Fibroblast of upper back skin (primary cell): Measurements from ENCODE around the gene AGO3.
"Not testable (repeated sequence)": the region's sequence is repeated elsewhere in the genome, so short reads cannot be mapped to it uniquely, and the experiment has no call there.

Experiments used
- DNase-seq: peaks from one replicate; pipeline ENCODE4 v3.0.0-alpha.2; 2013

AGO3 gene

DNA sequence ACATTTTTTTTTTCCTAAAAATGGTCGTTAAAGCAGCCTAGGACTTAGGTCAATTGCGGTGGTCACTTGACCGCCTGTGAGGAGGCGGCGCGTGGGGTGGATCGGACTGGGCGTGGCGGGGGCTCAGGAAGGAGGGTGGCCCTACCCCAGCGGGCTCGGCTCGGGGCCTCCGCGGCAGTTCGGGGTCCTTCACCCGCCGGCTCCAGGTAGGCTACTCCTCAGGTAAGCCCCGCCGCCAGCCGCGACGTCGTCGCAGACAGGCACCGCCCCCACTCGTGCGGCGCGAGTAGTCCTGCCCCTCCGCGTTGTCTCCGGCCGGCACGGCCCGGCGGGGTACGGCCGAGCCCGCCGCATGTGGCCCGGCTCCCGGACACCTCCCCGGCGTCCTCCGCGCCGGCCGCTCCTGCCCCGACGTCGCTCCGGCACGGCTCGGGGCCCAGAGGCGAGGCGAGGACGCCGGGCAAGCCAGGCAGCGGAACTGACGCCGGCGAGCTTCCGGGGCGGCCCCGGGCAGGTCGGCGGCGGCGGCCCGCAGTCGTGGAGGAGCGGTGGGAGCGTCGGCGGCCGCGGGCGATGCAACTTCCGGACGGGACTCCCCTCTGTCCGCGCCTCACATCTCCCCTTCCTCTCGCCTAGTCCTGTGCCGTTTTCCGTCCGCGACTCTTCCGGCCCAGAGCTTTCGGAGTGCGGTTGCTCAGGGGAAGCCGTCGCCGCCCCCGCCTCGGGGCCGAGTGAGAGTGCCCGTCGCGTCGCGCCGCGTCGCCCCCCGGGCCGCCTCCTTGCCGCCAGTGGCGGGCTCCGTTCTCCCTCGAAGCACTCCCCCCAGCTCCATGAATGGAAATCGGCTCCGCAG is at the start of gene AGO3:
TSS of gene AGO3 (plus strand) at position 513 of the 853 bp plus-strand sequence. CDS start at position 835, 322 bp downstream.
- DNase-seq, result peak; percentile 78

DNA sequence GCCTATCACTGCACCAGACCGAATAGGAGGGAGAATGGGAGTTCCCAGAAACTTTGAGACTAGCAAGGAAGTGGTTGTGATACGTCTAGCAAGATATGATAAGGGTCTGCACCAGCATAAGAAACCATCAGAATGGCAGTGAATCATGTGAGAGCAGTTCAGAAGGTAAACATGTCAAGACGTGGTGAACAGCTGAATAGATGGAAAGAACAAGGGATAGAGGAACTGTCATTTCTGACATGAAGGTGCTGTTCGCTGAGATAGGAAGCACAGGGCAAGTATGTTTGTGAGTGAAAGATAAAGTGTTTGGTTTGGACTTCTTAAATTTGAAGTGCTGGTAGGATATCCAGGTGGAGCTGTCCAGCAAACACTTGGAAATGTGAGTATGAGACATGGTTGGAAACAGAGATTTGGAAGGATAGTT is 49.0 kb upstream of the AGO3 start:
- no peak for DNase-seq

DNA sequence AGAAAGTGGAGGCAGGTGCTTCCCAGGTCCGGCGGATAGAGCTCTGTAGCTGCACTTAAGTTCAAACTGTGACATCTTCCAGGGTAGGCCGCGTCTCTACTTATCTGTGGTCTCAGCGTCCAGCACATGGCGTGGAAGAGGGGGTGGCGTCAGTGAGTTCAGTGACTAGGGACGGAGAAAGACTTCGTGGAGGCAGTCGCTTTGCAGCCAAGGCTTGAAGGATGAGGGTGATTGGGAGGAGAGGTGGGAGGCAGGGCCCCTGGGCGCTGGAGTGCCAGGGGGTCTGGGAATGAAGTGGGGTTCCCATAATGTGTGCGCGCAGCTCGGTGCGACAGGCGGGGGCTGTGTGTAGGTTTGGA is 48.3 kb upstream of the AGO3 start:
- DNase-seq, result no peak

DNA sequence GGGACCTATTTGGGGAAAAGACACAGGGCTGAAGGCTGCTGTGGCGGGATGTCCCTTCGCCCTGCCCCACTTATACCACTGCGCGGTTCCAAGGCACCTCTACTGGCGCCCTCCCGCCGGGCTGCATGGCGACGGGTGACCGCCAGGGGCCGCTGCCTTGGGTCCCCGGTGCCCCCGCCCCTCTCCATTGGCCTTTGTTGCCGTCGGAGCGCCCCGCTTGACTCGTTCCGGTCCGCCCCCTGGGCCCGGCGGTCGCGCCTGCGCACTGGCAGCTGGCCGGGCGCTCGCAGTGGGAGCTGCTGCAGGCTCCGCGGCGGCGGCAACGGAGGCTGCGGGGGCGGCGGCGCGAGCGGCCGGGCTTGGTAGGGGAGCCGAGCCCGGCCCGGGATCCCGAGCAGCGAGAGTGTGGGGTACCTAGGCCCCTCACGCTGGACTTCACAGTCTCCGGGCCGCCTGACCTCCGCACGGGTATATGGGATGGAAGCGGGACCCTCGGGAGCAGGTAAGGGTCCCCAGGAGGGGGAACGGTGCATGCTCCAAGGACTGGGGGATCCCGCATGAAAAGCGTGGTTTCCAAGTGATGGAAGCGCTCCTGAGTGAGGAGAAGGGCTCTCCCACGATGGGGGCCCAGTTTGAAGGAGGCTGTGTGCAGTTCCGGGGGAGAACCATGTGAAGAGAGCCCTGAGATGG is 47.8 kb upstream of the AGO3 start, which contains the start of gene AGO1:
TSS of gene AGO1 (plus strand) at position 265 of the 690 bp plus-strand sequence. CDS start at position 478, 213 bp downstream.
- peak; percentile 92 for DNase-seq

DNA sequence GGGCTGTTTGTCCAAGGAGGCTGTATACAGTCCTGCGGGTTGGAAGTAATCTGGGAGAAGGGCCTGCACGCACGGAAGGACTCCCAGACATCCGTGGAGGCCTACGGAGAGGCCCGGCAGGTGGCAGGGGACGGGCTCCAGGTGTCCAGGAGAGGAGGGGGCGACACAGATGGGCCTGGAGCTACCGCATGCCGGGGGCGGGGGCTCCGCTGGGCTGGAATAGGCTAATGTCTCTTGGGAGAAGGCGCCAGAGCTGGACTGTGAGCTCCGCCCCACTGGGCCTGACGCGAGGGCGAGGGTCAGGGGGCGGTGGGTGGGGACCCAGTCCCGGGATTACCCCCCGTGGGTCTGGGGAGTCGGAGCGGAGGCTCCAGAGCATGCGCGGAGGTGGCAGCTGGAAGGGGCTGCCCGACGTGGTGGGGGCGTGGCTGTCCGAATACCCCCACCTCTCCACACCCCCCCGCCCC is 47.2 kb upstream of the AGO3 start:
- DNase-seq, result peak; percentile 20

DNA sequence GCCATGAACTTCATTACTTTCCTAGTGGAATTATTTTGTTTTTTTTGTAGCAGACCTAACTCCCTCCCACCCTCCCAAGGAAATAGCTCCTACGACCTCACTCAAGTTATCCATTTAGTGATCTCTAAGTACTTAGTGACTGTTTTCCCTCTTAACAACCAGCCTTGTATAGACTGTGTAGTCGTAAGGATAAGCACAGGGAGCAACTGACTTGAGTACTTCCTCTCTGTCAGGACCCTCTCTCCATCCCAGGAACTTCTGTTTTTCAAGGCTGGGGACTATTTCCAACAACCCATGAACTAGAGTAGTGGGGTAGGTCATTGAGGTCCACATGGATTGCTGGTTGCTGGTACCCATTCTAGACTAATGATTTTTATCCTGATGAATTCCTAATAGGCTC is 46.0 kb upstream of the AGO3 start:
- no peak for DNase-seq

DNA sequence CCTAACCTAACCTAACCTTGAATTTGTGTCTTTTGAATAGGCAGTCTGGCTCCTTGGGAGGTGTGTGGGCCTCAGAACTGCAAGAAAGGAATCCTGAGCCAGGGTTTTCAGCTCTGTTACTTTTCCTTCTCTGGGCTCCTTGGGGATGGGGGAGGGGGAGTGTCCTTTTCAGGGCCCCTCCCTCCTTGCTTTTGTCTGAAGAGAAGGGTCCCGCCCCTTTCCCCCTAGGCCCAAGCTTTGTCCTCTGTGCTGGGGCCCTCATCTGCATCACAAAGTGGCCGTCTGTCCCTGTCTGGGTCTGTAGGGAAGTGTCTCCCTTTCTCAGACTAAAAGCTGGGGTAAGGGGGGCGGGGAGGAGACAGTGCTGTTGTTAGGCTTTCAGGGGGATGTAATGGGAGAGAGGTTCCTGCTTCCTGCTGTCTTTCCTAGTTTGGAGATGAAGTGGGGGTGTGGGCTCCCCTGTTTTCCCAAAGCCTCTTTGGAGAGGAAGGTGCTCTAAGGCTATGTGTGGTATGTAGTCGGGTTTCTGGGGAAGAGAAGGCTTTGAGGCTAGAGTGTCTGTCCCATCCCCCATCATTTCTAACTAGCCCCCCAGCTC is 44.8 kb upstream of the AGO3 start:
- no peak for DNase-seq

DNA sequence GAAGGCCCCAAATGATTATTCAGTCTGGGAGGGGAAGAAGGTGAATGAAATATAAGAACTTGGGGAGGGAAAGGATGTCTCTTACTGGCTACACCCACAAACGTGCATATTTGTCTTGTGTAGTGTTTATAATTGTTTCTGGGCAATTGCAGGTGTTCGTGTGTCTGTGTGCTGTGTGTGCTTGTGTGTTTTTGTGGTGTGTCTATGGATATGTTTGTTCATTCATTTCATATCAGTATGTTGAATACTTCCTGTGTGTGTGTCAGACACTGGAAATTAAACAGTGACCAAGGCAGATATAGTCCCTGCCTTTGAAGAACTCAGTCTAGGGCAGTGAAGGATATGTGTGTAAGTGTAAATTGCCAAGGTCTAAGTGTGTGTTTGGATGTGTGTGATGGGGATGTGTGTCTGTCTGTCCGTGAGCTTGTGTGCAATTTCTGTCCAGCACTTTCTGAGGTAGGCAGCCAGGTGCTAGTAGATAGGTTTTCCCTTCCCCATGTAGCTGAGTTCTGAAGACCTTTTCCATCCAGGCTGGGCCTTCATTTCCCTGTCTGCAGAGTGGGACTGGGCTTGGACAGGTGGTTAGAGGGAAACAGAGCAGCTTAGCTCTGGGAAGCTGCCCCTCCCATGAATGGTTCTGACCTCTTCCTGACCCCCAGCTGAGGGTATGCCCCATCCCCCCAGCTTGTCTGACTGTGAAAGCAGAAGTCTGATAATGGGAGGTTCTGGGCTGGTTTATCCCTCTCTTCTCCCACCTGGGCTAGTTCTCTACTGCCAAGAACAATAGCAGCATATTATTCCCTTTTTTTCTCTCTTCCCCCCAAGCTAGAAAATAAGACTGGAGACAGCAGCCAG is 44.1 kb upstream of the AGO3 start:
- DNase-seq, result no peak

DNA sequence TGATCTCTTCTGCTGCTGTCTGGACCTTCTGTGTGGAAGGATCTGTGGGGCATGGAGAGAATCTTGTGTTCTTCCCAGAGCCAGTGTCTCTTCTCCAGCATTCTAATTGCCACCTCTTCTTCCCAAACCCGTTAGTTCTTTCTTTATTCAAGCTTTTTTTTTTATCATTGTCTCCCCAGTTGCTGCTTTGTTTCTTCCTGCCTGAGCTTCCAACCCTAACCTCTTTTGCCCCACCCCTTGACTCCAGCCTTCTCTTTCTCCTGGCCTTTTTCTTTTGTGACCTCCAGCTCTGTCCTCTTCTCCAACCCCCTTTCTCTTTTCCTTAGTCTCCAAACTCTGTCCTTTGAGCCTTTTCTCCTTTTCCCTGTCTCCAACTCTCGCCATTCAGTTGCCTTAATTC is 43.4 kb upstream of the AGO3 start:
- DNase-seq, result no peak

DNA sequence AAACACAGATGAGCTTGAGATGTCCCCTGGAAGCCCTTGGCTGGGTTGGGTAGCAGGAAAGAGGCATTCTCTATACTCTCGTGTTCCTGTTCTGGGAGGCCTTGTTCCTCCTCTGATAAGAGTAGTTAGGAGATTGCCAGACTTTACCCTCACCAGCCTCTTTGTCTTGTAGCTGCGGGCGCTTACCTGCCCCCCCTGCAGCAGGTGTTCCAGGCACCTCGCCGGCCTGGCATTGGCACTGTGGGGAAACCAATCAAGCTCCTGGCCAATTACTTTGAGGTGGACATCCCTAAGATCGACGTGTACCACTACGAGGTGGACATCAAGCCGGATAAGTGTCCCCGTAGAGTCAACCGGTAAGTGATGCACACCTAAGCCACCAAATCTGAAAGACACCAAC is 42.6 kb upstream of the AGO3 start:
- DNase-seq, result no peak

DNA sequence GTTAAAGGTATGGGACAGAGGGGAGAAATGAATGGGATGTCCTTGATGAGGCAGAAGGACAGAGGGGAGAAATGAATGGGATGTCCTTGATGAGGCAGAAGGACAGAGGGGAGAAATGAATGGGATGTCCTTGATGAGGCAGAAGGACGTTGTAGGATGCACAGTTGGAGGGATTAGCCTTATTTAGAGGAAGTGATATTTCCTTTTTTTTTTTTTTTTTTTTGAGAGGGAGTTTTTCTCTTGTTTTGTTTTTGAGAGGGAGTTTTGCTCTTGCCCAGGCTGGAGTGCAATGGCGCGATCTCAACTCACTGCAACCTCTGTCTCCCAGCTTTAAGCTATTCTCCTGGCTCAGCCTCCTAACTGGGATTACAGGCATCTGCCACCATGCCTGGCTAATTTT is 41.9 kb upstream of the AGO3 start:
- DNase-seq, result not testable (repeated sequence)

DNA sequence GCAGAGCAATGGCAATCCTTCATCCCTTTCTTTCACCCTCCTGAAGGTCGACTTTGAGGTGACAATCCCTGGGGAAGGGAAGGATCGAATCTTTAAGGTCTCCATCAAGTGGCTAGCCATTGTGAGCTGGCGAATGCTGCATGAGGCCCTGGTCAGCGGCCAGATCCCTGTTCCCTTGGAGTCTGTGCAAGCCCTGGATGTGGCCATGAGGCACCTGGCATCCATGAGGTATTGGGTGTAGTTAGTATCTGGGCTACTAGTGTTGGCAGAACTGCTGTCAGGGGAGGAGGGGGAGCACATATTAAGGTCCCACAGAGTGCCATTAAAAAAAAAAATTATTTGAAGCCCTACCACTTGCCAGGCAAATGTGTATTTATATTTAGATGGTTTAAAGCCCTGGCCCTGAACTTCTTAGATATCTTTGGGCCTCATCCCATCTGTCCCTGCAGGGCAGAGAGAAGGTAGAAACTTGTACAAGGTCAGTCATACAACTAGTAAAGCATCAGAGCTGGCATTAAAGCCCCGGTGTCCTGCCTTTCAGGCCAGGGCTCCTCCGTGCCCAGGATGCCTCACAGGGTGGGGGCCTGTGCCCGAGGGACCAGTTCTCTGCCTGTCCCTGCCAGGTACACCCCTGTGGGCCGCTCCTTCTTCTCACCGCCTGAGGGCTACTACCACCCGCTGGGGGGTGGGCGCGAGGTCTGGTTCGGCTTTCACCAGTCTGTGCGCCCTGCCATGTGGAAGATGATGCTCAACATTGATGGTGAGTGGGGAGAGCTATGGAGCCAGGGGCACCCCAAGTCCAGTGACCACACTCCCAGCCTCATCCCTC is 37.6 kb upstream of the AGO3 start:
- DNase-seq, result no peak

DNA sequence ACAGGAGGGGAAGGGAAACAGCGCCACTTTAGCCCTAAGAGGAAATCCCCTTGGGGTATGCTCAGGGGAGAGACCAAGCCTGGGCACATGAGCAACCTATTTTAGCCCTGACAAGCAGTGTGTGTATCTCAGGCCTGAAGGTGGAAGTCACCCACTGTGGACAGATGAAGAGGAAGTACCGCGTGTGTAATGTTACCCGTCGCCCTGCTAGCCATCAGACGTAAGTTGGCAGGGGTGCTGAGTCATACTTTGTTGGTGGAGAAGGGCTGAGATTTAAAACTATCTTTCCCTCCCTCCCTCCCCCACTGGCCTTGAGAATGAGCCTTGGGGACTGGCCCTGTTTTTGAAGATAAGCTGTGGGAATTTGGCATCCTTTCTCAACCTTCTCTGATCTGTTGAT is 36.7 kb upstream of the AGO3 start:
- no peak for DNase-seq

DNA sequence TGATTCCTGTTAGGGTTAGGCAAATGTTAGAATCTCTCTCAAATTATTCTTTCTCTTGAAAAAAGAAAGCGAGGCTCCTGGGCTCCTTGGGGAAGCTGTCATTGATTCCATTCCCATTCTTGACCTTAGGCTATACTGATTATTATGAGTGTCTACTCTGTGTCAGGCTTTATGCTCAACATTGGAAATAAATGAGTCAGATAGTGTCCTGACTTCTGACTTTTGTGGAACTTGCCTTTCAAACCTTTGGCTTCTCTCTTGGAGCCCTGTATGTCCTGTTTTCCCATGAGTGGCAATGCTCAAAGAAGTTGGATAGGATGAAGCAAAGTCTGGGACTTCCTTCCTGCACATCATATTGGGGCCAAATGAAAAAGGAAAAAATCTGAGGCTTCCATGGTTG is 36.2 kb upstream of the AGO3 start:
- no peak for DNase-seq

DNA sequence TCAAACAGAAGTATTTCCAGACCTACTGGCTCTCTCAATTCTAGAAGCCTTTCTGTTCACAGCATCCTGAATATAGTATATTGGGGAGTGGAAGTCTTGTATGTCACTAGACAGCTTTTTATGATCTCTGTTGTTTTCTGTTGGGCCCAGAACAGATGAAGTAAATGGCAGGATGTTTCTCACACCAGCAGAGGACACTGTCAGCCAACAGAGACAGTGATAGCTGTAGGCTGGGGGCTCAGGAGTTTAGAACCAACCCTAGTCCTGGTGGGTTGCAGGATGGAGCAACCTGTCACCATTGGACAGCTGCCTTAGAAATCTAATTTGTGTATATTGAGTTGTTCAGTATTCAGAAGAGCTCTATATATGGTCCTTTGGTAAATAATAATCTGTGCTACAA is 31.0 kb upstream of the AGO3 start:
- no peak for DNase-seq

DNA sequence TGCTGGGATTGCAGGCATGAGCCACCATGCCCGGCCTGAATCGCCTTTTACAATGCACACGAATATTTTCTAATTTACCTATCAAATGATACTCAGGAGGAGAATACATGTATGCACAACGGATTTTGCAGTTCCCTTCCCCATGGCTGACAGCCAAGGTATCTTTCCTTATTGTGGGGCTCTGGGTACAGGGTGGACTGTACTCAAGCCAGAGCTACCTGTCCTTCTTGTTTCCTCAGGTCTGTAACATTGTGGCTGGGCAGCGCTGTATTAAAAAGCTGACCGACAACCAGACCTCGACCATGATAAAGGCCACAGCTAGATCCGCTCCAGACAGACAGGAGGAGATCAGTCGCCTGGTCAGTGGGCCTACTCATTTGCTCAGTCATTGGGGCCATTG is 29.7 kb upstream of the AGO3 start:
- no peak for DNase-seq

DNA sequence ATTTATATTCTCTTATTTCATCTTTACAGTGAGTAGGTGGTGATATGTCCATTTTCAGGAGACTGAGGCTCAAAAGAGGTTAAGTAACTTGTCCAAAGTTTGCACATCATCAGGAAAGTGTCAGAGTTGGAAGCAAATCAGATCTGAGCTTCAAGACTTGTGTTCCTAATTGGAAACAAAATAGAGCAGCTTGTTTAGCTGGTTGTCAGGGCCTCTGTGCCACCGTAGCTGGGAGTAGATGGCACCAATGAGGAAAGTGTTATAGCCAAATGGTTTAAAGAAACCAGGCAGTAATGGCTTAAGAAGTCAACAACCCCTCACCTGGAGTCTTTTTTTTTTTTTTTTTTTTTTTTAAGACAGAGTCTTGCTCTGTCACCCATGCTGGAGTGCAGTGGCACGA is 28.2 kb upstream of the AGO3 start:
- DNase-seq, result no peak

DNA sequence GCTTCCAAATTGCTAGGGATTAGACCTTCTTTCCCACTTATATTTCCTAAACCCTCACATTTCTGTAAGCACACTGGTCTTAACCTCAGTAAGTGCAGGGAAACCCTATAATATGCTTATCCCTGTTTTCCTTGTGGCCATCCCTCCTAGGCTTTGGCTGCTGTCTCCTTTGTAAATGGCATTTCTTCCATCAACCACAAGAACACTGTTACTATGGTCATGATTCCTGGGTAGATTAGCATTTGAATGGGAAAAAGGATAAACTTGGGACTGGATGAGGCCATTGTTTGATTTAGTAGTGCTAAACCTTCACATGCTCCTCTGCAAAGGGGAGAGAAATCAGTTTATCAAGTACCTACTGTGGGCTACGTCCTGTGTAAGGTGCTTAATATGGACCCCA is 16.2 kb upstream of the AGO3 start:
- no peak for DNase-seq

DNA sequence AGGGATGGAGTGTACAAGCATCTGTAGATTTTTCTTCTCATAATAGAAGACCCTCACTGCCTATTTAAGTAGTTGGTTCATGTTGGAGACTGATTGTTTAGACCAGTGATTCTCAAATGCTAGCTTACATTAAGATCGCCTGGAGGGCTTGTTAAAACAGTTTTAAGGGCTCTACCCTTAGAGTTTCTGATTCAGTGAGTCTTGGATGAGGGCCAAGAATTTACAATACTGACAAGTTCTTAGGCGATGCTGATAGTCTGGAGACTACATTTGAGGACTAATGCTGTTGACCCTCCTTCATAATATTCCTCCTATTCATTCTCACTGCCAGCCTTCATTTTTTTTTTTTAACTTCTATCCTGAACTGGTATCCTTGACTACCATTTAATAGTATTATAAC is 15.2 kb upstream of the AGO3 start:
- DNase-seq, result peak; percentile 5

DNA sequence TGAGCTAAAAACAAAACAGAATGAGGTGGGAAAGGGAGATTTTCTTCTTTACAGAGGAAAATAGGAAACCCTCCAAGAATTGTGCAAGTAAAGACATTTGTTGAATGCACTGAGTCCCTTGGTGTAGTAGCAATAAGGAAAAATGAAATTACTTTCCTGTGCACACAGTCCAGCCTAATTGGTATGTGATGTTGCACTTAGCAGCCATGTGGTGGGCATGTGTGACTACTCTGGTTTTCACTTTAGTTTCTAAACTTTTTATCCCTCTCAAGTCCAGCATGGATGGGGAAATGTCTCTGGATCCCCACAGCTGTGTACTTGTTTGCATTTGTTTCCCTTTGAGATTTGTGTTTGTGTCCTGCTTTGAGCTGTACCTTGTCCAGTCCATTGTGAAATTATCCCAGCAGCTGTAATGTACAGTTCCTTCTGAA is 7.1 kb upstream of the AGO3 start:
- DNase-seq, result no peak

DNA sequence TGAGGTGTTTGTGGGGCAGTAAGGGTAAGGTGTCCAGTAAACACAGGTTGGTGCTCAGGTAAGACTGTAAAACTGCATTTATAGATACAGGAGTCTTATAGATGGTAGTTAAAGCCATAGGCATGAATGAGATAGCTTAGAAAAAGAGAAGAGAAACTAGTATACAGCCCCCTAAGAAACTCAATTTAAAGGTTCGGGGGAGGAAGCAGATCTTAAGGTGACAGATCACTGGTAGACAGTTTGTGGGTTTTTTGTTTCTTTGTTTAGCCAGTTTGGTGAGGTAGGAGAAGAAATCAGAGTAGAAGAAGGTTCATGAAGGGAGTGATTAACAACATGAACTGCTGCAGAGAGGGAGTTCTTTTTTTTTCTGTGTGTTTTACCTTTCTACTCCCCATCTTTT is 6.1 kb upstream of the AGO3 start:
- DNase-seq, result no peak

DNA sequence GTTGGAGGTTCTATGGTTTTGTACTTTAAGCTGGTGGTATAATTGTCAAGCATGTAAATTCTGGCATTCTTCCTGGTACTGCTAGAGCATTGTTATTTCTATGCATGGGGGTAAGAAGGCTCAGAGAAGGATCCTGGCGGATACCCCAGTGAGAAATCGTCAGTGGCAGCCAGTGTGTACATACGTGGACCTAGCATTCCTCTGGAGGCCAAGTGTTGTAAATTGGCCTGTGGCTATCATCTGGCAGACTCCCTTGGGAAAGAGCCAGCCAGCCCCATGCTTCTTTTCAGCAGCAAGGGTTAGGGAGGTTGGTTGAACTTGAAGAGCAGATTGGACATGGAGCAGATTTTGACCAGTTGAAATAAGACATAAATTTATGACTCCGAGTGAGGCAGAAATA is 5.2 kb upstream of the AGO3 start:
- DNase-seq, result peak; percentile 40
